Small intestine (tissue), 16 donors: ENCODE measurements around the gene DCAF7. TPM values are rescaled to one million over a fixed set of nuclear protein-coding genes. Genes with fewer than 3 reads are reported as not detected.
A peak's percentile ranks its signal among the peaks of the same experiment; 100 is the strongest.

Source experiments
- DNase-seq, 2 donors: peaks; one replicate each; pipeline versions ENCODE4 v3.0.0 to v3.0.0-alpha.2; 2013
- FAIRE-seq: peaks from 2 replicates; lab custom pipeline; 2012; peaks lifted over from hg19 to GRCh38; lab: Jason Lieb, UNC
- H3K27ac ChIP-seq, 3 donors: one replicate each; pipeline ENCODE4 v1.5.1; 2013; ENCODE audit warnings: low read length in 2 of 3, mild to moderate bottlenecking in 2 of 3, control low read depth in 1 of 3, inconsistent platforms in 1 of 3, low read depth in 1 of 3, moderate library complexity in 1 of 3
- H3K27me3 ChIP-seq, 3 donors: one replicate each; pipeline ENCODE4 v1.6.1; 2013; ENCODE audit warnings: low read length in 3 of 3, inconsistent platforms in 1 of 3; ENCODE audit not compliant: control insufficient read depth in 3 of 3, insufficient read depth in 3 of 3
- H3K36me3 ChIP-seq, 3 donors: one replicate each; pipeline ENCODE4 v1.6.1; 2013; ENCODE audit warnings: low read length in 3 of 3, inconsistent platforms in 1 of 3, low read depth in 1 of 3, mild to moderate bottlenecking in 1 of 3, moderate library complexity in 1 of 3; ENCODE audit not compliant: control insufficient read depth in 3 of 3, insufficient read depth in 2 of 3
- H3K4me1 ChIP-seq, 3 donors: one replicate each; pipeline ENCODE4 v1.6.1; 2013; ENCODE audit warnings: low read length in 2 of 3, inconsistent platforms in 1 of 3, low read depth in 1 of 3, mild to moderate bottlenecking in 1 of 3, moderate library complexity in 1 of 3; ENCODE audit not compliant: control insufficient read depth in 3 of 3, insufficient read depth in 2 of 3
- H3K4me3 ChIP-seq, 3 donors: one replicate each; pipeline ENCODE4 v1.5.1; 2013; ENCODE audit warnings: low read length in 3 of 3, control low read depth in 1 of 3, inconsistent platforms in 1 of 3, low read depth in 1 of 3, mild to moderate bottlenecking in 1 of 3, moderate library complexity in 1 of 3
- H3K9me3 ChIP-seq, 2 donors: one replicate each; pipeline ENCODE4 v1.6.1; 2013; ENCODE audit warnings: low read depth in 1 of 2, low read length in 1 of 2; ENCODE audit not compliant: control insufficient read depth in 2 of 2, insufficient read depth in 1 of 2
- WGBS, 3 donors: extraction: QIAGEN DNeasy Blood & Tissue Kit; methylation state at CpG; one replicate each; pipeline ENCODE4 v1.1.7; 2013; 5-methylcytosine and 5-hydroxymethylcytosine counted together
- long read RNA-seq, 10 donors: transcript quantifications; one replicate each; lab custom pipeline, GENCODE V29; 2026
- polyA plus RNA-seq, 4 donors: library from polyadenylated mRNA; stranded (reverse) in 3 of 4; unstranded in 1 of 4; fragments of 200-250 nt in 3 of 4; fragments of 120-200 nt in 1 of 4; gene quantifications; one replicate each; pipeline versions ENCODE4 v1.2.1 to v1.2.3, GENCODE V29; 2013
- donor health status: healthy with polysubstance abuse.
- donor health status: control.
- donor health status: control.
- donor health status: Bipolar disorder and iron deficiency.
- donor health status: healthy.

The DCAF7 gene, protein sequence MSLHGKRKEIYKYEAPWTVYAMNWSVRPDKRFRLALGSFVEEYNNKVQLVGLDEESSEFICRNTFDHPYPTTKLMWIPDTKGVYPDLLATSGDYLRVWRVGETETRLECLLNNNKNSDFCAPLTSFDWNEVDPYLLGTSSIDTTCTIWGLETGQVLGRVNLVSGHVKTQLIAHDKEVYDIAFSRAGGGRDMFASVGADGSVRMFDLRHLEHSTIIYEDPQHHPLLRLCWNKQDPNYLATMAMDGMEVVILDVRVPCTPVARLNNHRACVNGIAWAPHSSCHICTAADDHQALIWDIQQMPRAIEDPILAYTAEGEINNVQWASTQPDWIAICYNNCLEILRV
- 10 to 100 TPM; 18.4 to 87.6 (median 27.7) TPM for polyA plus RNA-seq
- long read RNA-seq, donor 1, result 0 reads
- long read RNA-seq, donor 2, full-length matches to known transcripts, result 6 of 6 reads
- long read RNA-seq, donor 2, partial matches to known transcripts, result 0 of 6 reads
- long read RNA-seq, donor 2, other reads (novel, unspliced or antisense), result 0 of 6 reads
- long read RNA-seq, donor 3, full-length matches to known transcripts, result 5 of 13 reads
- long read RNA-seq, donor 3, partial matches to known transcripts, result 8 of 13 reads
- long read RNA-seq, donor 3, other reads (novel, unspliced or antisense), result 0 of 13 reads
- long read RNA-seq, donor 4, result 0 reads
- long read RNA-seq, donor 5, full-length matches to known transcripts, result 3 of 3 reads
- long read RNA-seq, donor 5, partial matches to known transcripts, result 0 of 3 reads
- long read RNA-seq, donor 5, other reads (novel, unspliced or antisense), result 0 of 3 reads
- long read RNA-seq, donor 6, full-length matches to known transcripts, result 8 of 18 reads
- long read RNA-seq, donor 6, partial matches to known transcripts, result 10 of 18 reads
- long read RNA-seq, donor 6, other reads (novel, unspliced or antisense), result 0 of 18 reads
- long read RNA-seq, donor 7, full-length matches to known transcripts, result 12 of 20 reads
- long read RNA-seq, donor 7, partial matches to known transcripts, result 8 of 20 reads
- long read RNA-seq, donor 7, other reads (novel, unspliced or antisense), result 0 of 20 reads
- long read RNA-seq, donor 8, result 0 reads
- long read RNA-seq, donor 9, full-length matches to known transcripts, result 2 of 2 reads
- long read RNA-seq, donor 9, partial matches to known transcripts, result 0 of 2 reads
- long read RNA-seq, donor 9, other reads (novel, unspliced or antisense), result 0 of 2 reads
- long read RNA-seq, donor 10, full-length matches to known transcripts, result 12 of 37 reads
- long read RNA-seq, donor 10, partial matches to known transcripts, result 25 of 37 reads
- long read RNA-seq, donor 10, other reads (novel, unspliced or antisense), result 0 of 37 reads

DNA sequence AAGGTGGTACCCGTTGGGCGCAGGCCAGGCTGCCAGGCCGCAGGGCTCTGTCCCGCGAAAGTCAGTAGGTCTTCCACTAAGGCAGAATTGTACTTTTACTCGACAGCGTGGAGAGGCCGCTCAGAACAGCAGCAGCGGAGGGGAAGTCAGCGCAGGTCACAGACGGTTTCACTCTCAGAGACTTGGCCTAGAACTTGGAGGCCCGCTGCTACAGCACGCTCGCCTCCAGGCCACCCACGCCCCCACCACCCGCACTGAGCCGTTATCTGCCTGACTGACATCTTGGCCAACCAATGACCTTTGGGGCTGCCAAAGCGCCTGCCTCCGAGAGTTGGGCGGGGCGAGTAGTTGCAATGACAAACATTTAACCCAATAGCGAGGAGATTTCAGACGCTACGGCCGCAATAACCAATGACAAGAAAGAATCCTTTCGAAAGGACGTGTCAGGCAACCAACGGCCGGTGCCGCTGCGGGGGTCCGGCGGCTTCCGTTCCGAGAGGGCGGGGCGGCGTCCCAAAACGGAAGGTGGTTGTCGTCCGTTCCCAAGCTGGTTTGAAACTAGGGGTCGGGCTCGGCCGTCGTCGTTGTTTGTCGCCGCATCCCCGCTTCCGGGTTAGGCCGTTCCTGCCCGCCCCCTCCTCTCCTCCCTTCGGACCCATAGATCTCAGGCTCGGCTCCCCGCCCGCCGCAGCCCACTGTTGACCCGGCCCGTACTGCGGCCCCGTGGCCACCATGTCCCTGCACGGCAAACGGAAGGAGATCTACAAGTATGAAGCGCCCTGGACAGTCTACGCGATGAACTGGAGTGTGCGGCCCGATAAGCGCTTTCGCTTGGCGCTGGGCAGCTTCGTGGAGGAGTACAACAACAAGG, at the start of gene DCAF7:
TSS of gene DCAF7 (plus strand) at position 532 of the 871 bp plus-strand sequence. CDS start at position 733, 201 bp downstream.
- DNase-seq, result peak; percentile 100
- Histone ChIP-seq H3K4me1 (peaks cover 0 to 9% (median 5%) of the 10 kb centered on the region in 3 donors), H3K27ac (peak within 1 kb of the TSS; percentile 85 to 98 (median 94)), H3K36me3 (peaks cover 0 to 6% (median 0%) of the 10 kb centered on the region in 3 donors), H3K4me3 (peak within 1 kb of the TSS; percentile 78 to 89 (median 87)), H3K9me3 (no peaks in the 10 kb centered on the region), H3K27me3 (no peaks in the 10 kb centered on the region)
- WGBS, 3 donors, result 0% methylated on average over 64 to 72 of the region's 72 CpGs
- peak; percentile 47 for FAIRE-seq

DNA sequence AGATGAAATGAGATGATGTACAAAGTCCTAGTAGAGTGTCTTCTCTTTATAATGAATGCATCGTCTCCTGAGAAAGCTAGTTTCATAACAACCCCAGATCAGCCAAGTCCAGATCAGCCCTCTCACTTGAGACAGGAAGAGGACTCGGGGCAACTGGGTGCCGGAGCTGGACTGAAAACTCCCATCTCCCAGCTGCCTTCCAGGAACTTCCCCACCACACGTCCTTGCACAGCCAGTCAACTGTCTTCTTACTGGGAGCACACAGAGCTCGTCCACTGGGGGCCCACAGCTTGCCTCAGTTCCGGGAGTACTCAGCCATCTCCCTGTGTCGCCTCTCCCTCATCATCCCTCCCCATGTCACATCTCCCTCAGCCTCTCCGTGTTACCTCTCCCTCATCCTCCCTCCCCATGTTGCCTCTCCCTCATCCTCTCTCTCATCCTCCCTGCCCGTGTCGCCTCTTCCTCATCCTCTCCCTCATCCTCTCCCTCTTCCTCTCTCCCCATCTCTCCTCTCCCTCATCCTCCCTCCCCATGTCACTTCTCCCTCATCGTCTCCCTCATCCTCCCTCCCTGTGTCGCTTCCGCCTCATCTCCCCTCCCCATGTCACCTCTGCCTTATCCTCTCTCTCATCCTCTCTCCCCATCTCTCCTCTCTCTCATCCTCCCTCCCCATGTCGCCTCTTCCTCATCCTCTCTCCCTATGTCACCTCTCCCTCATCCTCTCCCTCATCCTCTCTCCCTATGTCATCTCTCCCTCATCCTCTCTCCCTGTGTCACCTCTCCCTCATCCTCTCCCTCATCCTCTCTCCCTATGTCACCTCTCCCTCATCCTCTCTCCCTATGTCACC, 49.5 kb upstream of the DCAF7 start:
- no peak overlapping the region for H3K4me3 ChIP-seq
- peak overlapping the region in 1 of 3 donors; percentile 38 for H3K27ac ChIP-seq
- FAIRE-seq, result no peak
- H3K4me1 ChIP-seq, result peaks cover 0 to 11% (median 0%) of the 10 kb centered on the region in 3 donors
- peaks cover 0 to 26% (median 2%) of the 10 kb centered on the region in 3 donors for H3K36me3 ChIP-seq
- 55 to 59% (median 57%) methylated on average over 14 of the region's 14 CpGs for WGBS, 3 donors
- H3K27me3 ChIP-seq, result no peaks in the 10 kb centered on the region
- DNase-seq, result peak in 1 of 2 donors; percentile 47
- H3K9me3 ChIP-seq, result peaks cover 0 to 6% of the 10 kb centered on the region in 2 donors

DNA sequence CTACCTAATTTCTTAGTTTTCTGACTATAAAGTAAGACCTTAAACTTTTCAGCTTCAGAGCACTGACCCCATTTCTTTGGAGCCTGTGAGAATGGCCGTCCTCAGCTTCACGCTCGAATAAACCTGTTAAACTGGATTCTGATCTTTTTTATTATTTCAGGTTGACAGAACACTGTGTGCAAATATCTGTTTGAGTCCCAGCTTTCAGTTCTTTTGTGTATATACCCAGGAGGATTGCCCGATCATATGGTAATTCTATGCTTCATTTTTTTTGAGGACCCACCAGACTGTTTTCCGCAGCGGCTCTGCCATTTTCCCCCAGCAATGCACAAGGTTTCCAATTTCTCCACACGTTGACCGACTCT, 47.0 kb upstream of the DCAF7 start:
- FAIRE-seq (no peak), DNase-seq (peak in 1 of 2 donors; percentile 59)
- H3K27me3 ChIP-seq, result no peaks in the 10 kb centered on the region
- H3K27ac ChIP-seq, result no peak overlapping the region
- peaks cover 0 to 11% (median 0%) of the 10 kb centered on the region in 3 donors for H3K4me1 ChIP-seq
- 55 to 65% (median 62%) methylated on average over 8 of the region's 8 CpGs for WGBS, 3 donors
- peaks cover 0 to 2% (median 0%) of the 10 kb centered on the region in 3 donors for H3K36me3 ChIP-seq
- H3K4me3 ChIP-seq, result no peak overlapping the region
- H3K9me3 ChIP-seq, result peaks cover 0 to 6% of the 10 kb centered on the region in 2 donors

DNA sequence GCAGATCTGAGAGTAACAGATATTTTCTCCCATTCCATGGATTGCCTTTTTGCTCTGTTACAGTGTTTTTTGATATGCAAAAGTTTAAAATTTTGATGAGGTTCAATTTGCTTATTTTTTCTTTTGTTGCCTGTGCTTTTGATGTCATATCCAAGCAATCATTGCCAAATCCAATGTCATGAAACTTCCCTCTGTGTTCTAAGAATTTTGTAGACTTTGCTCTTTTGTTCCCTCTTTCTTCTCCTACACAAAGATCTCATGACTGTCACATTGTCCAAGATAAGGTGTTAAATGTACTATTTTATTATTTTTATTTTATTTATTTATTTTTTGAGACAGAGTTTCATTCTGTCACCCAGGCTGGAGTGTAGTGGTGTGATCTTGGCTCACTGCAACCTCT, 46.0 kb upstream of the DCAF7 start:
- H3K27ac ChIP-seq, result no peak overlapping the region
- H3K4me1 ChIP-seq, result peaks cover 0 to 11% (median 0%) of the 10 kb centered on the region in 3 donors
- H3K4me3 ChIP-seq, result no peak overlapping the region
- H3K9me3 ChIP-seq, result peaks cover 0 to 6% of the 10 kb centered on the region in 2 donors
- no peaks in the 10 kb centered on the region for H3K27me3 ChIP-seq
- FAIRE-seq (no peak), DNase-seq (peak in 1 of 2 donors; percentile 46)
- H3K36me3 ChIP-seq, result no peaks in the 10 kb centered on the region

DNA sequence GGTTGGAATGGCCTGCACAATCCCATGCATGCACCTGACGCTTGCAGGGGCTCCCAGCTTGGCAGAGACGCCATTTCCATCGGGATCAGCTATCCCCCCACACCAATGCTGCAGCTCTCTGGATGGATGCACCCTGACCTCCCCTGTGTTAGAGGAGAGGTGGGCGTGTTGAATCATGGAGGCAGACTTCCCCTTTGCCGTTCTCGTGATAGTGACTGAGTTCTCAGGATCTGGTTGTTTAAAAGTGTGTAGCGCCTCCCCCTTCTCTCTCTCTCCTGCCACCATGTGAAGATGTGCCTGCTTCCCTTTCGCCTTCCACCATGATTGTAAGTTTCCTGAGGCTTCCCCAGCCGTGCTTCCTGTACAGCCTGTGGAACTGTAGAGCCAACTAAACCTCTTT, 44.9 kb upstream of the DCAF7 start:
- no peak overlapping the region for H3K27ac ChIP-seq
- H3K4me3 ChIP-seq, result no peak overlapping the region
- DNase-seq, result no peak
- peaks cover 0 to 6% of the 10 kb centered on the region in 2 donors for H3K9me3 ChIP-seq
- H3K27me3 ChIP-seq, result no peaks in the 10 kb centered on the region
- FAIRE-seq, result no peak
- H3K36me3 ChIP-seq, result no peaks in the 10 kb centered on the region
- 88 to 96% (median 90%) methylated on average over 9 of the region's 9 CpGs for WGBS, 3 donors
- peaks cover 0 to 10% (median 0%) of the 10 kb centered on the region in 3 donors for H3K4me1 ChIP-seq

DNA sequence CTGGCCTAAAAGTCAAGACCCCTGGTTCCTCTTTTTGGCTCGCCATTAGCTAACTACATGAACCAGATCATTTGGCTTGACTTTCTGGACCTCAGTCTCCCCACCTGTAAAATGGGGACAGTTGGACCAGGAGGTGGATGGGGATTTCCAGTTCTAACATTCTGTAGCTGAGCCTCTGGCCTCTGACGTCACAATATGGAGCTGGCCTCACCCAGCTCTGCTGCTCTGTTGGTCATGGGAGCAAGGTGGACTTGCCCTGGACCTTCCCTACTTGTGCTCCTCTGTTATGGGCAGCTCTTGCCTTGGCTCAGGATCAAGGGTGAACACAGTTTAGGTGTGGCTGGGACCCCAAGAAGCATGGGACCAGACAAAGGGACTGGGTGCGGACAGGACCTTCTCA, 43.6 kb upstream of the DCAF7 start:
- H3K27ac ChIP-seq, result no peak overlapping the region
- WGBS, 3 donors, result 87 to 95% (median 91%) methylated on average over 3 of the region's 3 CpGs
- H3K36me3 ChIP-seq, result no peaks in the 10 kb centered on the region
- peaks cover 0 to 6% of the 10 kb centered on the region in 2 donors for H3K9me3 ChIP-seq
- no peaks in the 10 kb centered on the region for H3K27me3 ChIP-seq
- FAIRE-seq (no peak), DNase-seq (no peak)
- H3K4me3 ChIP-seq, result no peak overlapping the region
- H3K4me1 ChIP-seq, result peaks cover 0 to 7% (median 0%) of the 10 kb centered on the region in 3 donors

DNA sequence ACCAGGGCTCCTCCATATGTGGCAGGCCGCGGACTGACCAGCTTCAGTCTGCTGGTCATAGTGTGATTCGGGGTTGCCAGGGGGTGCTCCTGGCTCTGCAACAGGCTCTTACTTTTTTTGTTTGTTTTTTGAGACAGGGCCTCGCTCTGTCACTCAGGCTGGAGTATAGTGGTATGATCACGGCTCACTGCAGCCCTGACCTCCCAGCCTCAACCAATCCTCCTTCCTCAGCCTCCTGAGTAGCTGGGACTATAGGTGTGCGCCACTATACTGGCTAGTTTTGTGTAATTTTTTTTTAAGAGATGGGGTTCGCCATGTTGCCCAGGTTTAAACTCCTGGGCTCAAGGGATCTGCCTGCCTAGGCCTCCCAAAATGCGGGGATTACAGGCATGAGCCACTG, 38.9 kb upstream of the DCAF7 start:
- DNase-seq (no peak), FAIRE-seq (no peak)
- 87 to 95% (median 88%) methylated on average over 8 of the region's 8 CpGs for WGBS, 3 donors
- no peaks in the 10 kb centered on the region for H3K27me3 ChIP-seq
- no peaks in the 10 kb centered on the region for H3K4me1 ChIP-seq
- H3K27ac ChIP-seq, result no peak overlapping the region
- H3K9me3 ChIP-seq, result no peaks in the 10 kb centered on the region
- H3K4me3 ChIP-seq, result no peak overlapping the region
- H3K36me3 ChIP-seq, result no peaks in the 10 kb centered on the region
